HepG2 (cell line): ENCODE data around the gene PLD6. TPM values are rescaled to one million over a fixed set of nuclear protein-coding genes. Genes with fewer than 3 reads are reported as not detected.
A peak's percentile ranks its signal among the peaks of the same experiment; 100 is the strongest.

Source experiments
- CEBPZ ChIP-seq: IDR thresholded peaks from 2 replicates; pipeline ENCODE4 v1.6.1; 2012; ENCODE audit warnings: low read length, improper control_type of control experiment
- CENPBD1 ChIP-seq: sonication (generic); formaldehyde crosslinking; IDR thresholded peaks from 2 replicates; pipeline ENCODE4 v1.8.0; 2022; ENCODE audit warnings: missing genetic modification reagents, low read depth, mild to moderate bottlenecking, borderline replicate concordance
- ELF3 ChIP-seq: IDR thresholded peaks from 2 replicates; pipeline ENCODE4 v1.6.1; 2016; ENCODE audit warnings: missing genetic modification reagents, missing compliant biosample characterization
- FOXK1 ChIP-seq: sonication (generic); formaldehyde crosslinking; IDR thresholded peaks from 2 replicates; pipeline ENCODE4 v1.4.0; 2020; ENCODE audit warnings: low read depth, missing genetic modification reagents, borderline replicate concordance
- HOXA3 ChIP-seq: sonication (generic); formaldehyde crosslinking; IDR thresholded peaks from 2 replicates; pipeline ENCODE4 v1.5.0; 2020; ENCODE audit warnings: missing genetic modification reagents
- KDM2A ChIP-seq: sonication (generic); formaldehyde crosslinking; IDR thresholded peaks from 2 replicates; pipeline ENCODE4 v1.4.0; 2020; ENCODE audit warnings: low read depth, missing genetic modification reagents, borderline replicate concordance
- PBX3 ChIP-seq: sonication (generic); formaldehyde crosslinking; IDR thresholded peaks from 2 replicates; pipeline ENCODE4 v1.8.1; 2023; ENCODE audit warnings: missing genetic modification reagents, inconsistent platforms, borderline replicate concordance
- SRSF4 ChIP-seq: fragments of 200-400 bp; formaldehyde crosslinking; IDR thresholded peaks from one replicate; pipeline ENCODE4 v1.6.1; 2018; ENCODE audit warnings: mild to moderate bottlenecking, low read depth, low read length, moderate library complexity; ENCODE audit not compliant: poor library complexity, severe bottlenecking
- TBX3 ChIP-seq: fragments of 450-650 bp; IDR thresholded peaks from 2 replicates; pipeline ENCODE4 v1.6.1; 2017; ENCODE audit warnings: antibody characterized with exemption, mild to moderate bottlenecking, inconsistent platforms, borderline replicate concordance
- THYN1 ChIP-seq: sonication (generic); formaldehyde crosslinking; IDR thresholded peaks from 2 replicates; pipeline ENCODE4 v1.8.1; 2023; ENCODE audit warnings: low read depth, mild to moderate bottlenecking, moderate library complexity, missing genetic modification reagents, borderline replicate concordance
- TOPORS ChIP-seq: sonication (generic); formaldehyde crosslinking; IDR thresholded peaks from 2 replicates; pipeline ENCODE4 v1.8.0; 2023; ENCODE audit warnings: mild to moderate bottlenecking, missing genetic modification reagents
- ZNF441 ChIP-seq: sonication (generic); formaldehyde crosslinking; IDR thresholded peaks from 2 replicates; pipeline ENCODE4 v1.7.0; 2021; ENCODE audit warnings: missing genetic modification reagents, borderline replicate concordance
- ZNF687 ChIP-seq: sonication (generic); formaldehyde crosslinking; IDR thresholded peaks from 2 replicates; pipeline ENCODE4 v1.5.1; 2020; ENCODE audit warnings: mild to moderate bottlenecking, missing genetic modification reagents, moderate library complexity
- ZSCAN9 ChIP-seq: IDR thresholded peaks from 2 replicates; pipeline ENCODE4 v1.6.1; 2016; ENCODE audit warnings: borderline replicate concordance
- polyA plus RNA-seq, 8 experiments: library from polyadenylated mRNA; depleted of rRNA in 3 of 8; stranded (reverse) in 7 of 8; unstranded in 1 of 8; fragments of >200 nt; fragmentation: Illumina TruSeq in 4 of 8; extraction: Trizol in 4 of 8; gene quantifications; 2 replicates each; pipeline versions ENCODE4 v1.2.1 to v1.2.3, GENCODE V29; 2011 to 2016; ENCODE audit warnings: low read depth in 4 of 8, missing spikeins in 1 of 8, mixed read lengths in 1 of 8; ENCODE audit not compliant: insufficient read depth in 1 of 8
- total RNA-seq, 5 experiments: library from RNA; depleted of rRNA; stranded (reverse); fragments of >200 nt; fragmentation: Illumina TruSeq; extraction: Trizol; gene quantifications; 2 replicates each; pipeline ENCODE4 v1.2.3, GENCODE V29; 2016; ENCODE audit warnings: low read depth in 1 of 5
- TF ChIP-seq, protein P1 (sequence below): sonication (generic); formaldehyde crosslinking; IDR thresholded peaks from 2 replicates; pipeline ENCODE4 v1.5.0; 2020; ENCODE audit warnings: missing genetic modification reagents
- TF ChIP-seq, protein P2 (sequence below): sonication (generic); formaldehyde crosslinking; IDR thresholded peaks from 2 replicates; pipeline ENCODE4 v1.5.1; 2020; ENCODE audit warnings: mild to moderate bottlenecking, missing genetic modification reagents, borderline replicate concordance

The PLD6 gene
- total and polyA plus RNA-seq, 2 of the 13 experiments (the other 11 are each of a cell fraction or from before 2014, with no cell fraction given), result 5.2 to 11.4 TPM

GRCh38 chr17:17237026-17237799 lies 31.1 kb upstream of the PLD6 start, which contains the start of gene FLCN (continued):
- TF ChIP-seq ZNF687 (CRISPR knock-in tag) (peak; percentile 71), PBX3 (no peak), THYN1 (CRISPR knock-in tag) (no peak), HOXA3 (CRISPR knock-in tag) (peak; percentile 34; the same call in 1 of the 2 replicates), TBX3 (peak; percentile 75), SRSF4 (no peak), ZNF441 (CRISPR knock-in tag) (no peak), CENPBD1 (no peak), FOXK1 (CRISPR knock-in tag) (no peak), CEBPZ (no peak), KDM2A (CRISPR knock-in tag) (peak; percentile 32; the same call in 1 of the 2 replicates), TOPORS (CRISPR knock-in tag) (0 out of 2 replicates have a peak, but pooled peaks have one; percentile 70), ELF3 (no peak), ZSCAN9 (CRISPR knock-in tag) (peak; percentile 52; the same call in 1 of the 2 replicates)
- TF ChIP-seq, protein P1, sequence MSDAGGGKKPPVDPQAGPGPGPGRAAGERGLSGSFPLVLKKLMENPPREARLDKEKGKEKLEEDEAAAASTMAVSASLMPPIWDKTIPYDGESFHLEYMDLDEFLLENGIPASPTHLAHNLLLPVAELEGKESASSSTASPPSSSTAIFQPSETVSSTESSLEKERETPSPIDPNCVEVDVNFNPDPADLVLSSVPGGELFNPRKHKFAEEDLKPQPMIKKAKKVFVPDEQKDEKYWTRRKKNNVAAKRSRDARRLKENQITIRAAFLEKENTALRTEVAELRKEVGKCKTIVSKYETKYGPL (CRISPR knock-in tag), result no peak
- TF ChIP-seq, protein P2, sequence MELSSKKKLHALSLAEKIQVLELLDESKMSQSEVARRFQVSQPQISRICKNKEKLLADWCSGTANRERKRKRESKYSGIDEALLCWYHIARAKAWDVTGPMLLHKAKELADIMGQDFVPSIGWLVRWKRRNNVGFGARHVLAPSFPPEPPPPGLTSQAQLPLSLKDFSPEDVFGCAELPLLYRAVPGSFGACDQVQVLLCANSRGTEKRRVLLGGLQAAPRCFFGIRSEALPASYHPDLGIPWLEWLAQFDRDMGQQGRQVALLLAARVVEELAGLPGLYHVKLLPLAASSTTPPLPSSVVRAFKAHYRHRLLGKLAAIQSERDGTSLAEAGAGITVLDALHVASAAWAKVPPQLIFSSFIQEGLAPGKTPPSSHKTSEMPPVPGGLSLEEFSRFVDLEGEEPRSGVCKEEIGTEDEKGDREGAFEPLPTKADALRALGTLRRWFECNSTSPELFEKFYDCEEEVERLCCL (CRISPR knock-in tag), result no peak
